Activated B cell treated with CpG ODN at 0.5 μM for 24 hours (primary cell): ENCODE data around the gene MYBL2. TPM values are rescaled to one million over a fixed set of nuclear protein-coding genes. Genes with fewer than 3 reads are reported as not detected.

Experiments used
- ATAC-seq: fragments of 200-7000 bp; cut with Tn5 transposase; one replicate; pipeline ENCODE4 v1.10.0; 2021; ENCODE audit warnings: low read depth, mild to moderate bottlenecking, moderate library complexity
- CTCF ChIA-PET: fragments of 350-600 bp; sonication (Branson Sonifier 250); formaldehyde crosslinking; loops from one replicate; lab custom pipeline; 2021; ENCODE audit warnings: antibody characterized with exemption; lab: Charles Lee
- POLR2A ChIA-PET: fragments of 350-600 bp; sonication (Branson Sonifier 250); formaldehyde crosslinking; loops from one replicate; lab custom pipeline; 2021; ENCODE audit warnings: antibody characterized with exemption; lab: Charles Lee
- DNase-seq: peaks from one replicate; pipeline ENCODE4 v3.0.0; 2022
- H3K27ac Mint-ChIP-seq: one replicate; pipeline ENCODE4 v1.8.0; 2020; ENCODE audit warnings: mixed read lengths
- H3K27me3 Mint-ChIP-seq: one replicate; pipeline ENCODE4 v1.8.0; 2021; ENCODE audit warnings: mixed read lengths
- H3K36me3 Mint-ChIP-seq: one replicate; pipeline ENCODE4 v1.8.0; 2021; ENCODE audit warnings: low read depth, mixed read lengths
- H3K4me1 Mint-ChIP-seq: one replicate; pipeline ENCODE4 v1.8.0; 2021; ENCODE audit warnings: mixed read lengths
- H3K4me3 Mint-ChIP-seq: one replicate; pipeline ENCODE4 v1.8.0; 2020; ENCODE audit warnings: mild to moderate bottlenecking, mixed read lengths
- H3K9me3 Mint-ChIP-seq: one replicate; pipeline ENCODE4 v1.8.0; 2020; ENCODE audit warnings: mixed read lengths
- CTCF ChIP-seq: fragments of 200-600 bp; IDR thresholded peaks from one replicate; pipeline ENCODE4 v1.8.0; 2022; ENCODE audit warnings: antibody characterized with exemption, mild to moderate bottlenecking
- intact Hi-C: fragments of 100-400 bp; cut with micrococcal nuclease; formaldehyde crosslinking; loops from one replicate; pipeline ENCODE4 v1.15.1; 2024
- total RNA-seq: library from RNA; stranded (reverse); gene quantifications from 2 replicates; pipeline ENCODE4 v1.2.3, GENCODE V29; 2022

Gene MYBL2
- total RNA-seq, 1 donor from 2014 or later, result 102 TPM

GRCh38 chr20:43748274-43748673 is 81.4 kb downstream of the MYBL2 start:
- ChIA-PET POLR2A (interaction anchor here (0.7 to 0.8 kb wide), 2 partner anchors 192 to 335 kb away, joined by 3 to 5 read pairs; no protein-coding TSS in a partner anchor), CTCF (interaction anchor here (1.2 to 5.5 kb wide), 4 partner anchors 20 to 442 kb away, joined by 3 to 91 read pairs (median 12); no protein-coding TSS in a partner anchor)
- no peak for TF ChIP-seq CTCF
- ATAC-seq, result no peak
- peaks cover 41% of the 10 kb centered on the region for H3K4me1 Mint-ChIP-seq
- H3K36me3 Mint-ChIP-seq, result no peaks in the 10 kb centered on the region
- no peaks in the 10 kb centered on the region for H3K9me3 Mint-ChIP-seq
- H3K27me3 Mint-ChIP-seq, result no peaks in the 10 kb centered on the region
- no peak overlapping the region for H3K4me3 Mint-ChIP-seq
- H3K27ac Mint-ChIP-seq, result peak overlapping the region; percentile 35
- intact Hi-C loops, result no loop called here
- DNase-seq, result no peak

DNA sequence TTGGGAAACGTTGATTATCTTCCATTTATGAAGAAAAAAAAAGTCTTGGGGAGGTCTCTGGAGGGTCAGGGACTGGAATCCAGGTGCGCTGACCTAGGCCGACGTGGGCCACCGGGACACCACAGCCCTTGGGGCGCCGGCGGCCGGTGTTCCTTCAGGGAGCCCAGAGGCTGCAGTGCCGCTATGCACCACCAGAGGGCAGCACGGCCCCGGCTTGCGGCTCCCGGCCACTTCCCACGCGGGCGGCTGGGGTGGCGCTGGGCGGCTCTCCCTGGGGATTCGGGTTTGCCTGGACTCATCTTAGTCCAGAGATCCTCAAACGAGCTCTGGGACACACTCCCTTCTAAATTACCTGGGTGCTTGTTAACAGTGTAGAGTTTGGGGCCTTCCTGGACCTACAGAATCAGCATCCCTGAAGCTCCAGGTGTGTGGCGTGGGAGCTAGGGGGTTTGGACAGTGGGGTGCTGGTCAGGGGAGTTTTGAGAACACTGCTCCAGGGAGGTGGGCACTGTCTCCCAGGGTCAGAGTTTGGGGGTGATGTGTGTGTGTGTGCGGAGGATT is 82.9 kb downstream of the MYBL2 start:
- DNase-seq, result peak; percentile 90
- Mint-ChIP-seq H3K4me1 (peaks cover 44% of the 10 kb centered on the region), H3K4me3 (no peak overlapping the region), H3K27ac (peak overlapping the region; percentile 51), H3K36me3 (no peaks in the 10 kb centered on the region), H3K27me3 (no peaks in the 10 kb centered on the region), H3K9me3 (no peaks in the 10 kb centered on the region)
- intact Hi-C loops, result loop anchor here (1.0 to 5.0 kb wide), 5 partner anchors 90 to 457 kb away; no protein-coding TSS in a partner anchor
- ChIA-PET POLR2A (interaction anchor here (0.5 to 3.6 kb wide), 10 partner anchors 13 to 331 kb away, joined by 3 to 33 read pairs (median 8); partner anchors contain the start of gene SRSF6), CTCF (interaction anchor here (0.6 to 5.5 kb wide), 17 partner anchors 12 to 441 kb away, joined by 3 to 91 read pairs (median 4); no protein-coding TSS in a partner anchor)
- peak; percentile 19 for ATAC-seq
- peak; percentile 76 for TF ChIP-seq CTCF

DNA sequence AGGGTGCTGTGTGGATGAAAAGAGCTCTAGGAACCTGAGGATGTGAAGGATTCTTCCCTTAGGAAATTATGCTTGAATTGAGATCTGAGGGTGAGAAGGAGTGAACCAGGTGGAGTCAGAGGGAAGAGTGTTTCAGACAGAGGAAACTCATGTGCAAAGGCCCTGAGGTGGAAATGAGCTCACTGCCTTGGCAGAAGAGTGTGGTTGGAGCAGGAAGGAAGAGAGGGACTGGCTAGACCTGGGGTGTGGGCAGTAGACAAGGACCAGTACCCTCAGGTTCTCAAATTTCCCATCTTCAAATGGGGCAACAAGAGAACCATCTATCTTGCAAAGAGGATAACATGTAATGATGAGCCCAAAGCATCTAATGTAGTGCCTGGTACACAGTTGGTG is 83.9 kb downstream of the MYBL2 start:
- H3K27ac Mint-ChIP-seq, result peak overlapping the region; percentile 91
- no peak for TF ChIP-seq CTCF
- no peak for ATAC-seq
- intact Hi-C loops, result loop anchor here (1.0 to 5.0 kb wide), 7 partner anchors 14 to 457 kb away; no protein-coding TSS in a partner anchor
- H3K9me3 Mint-ChIP-seq, result no peaks in the 10 kb centered on the region
- no peak for DNase-seq
- H3K4me1 Mint-ChIP-seq, result peaks cover 36% of the 10 kb centered on the region
- ChIA-PET POLR2A (interaction anchor here (0.6 to 3.6 kb wide), 24 partner anchors 14 to 1135 kb away, joined by 3 to 33 read pairs (median 4); partner anchors contain the start of genes FITM2, OSER1, SRSF6 and YWHAB), CTCF (interaction anchor here (0.7 to 5.5 kb wide), 18 partner anchors 12 to 560 kb away, joined by 3 to 91 read pairs (median 3); partner anchors contain the start of gene FITM2)
- no peaks in the 10 kb centered on the region for H3K27me3 Mint-ChIP-seq
- no peak overlapping the region for H3K4me3 Mint-ChIP-seq
- H3K36me3 Mint-ChIP-seq, result no peaks in the 10 kb centered on the region

- peak overlapping the region; percentile 47 for H3K4me3 Mint-ChIP-seq
- POLR2A ChIA-PET, result interaction anchor here (0.6 to 3.6 kb wide), 28 partner anchors 10 to 1134 kb away, joined by 3 to 33 read pairs (median 3); partner anchors contain the start of genes FITM2, OSER1, SRSF6 and YWHAB
- peaks cover 36% of the 10 kb centered on the region for H3K4me1 Mint-ChIP-seq
- no peaks in the 10 kb centered on the region for H3K9me3 Mint-ChIP-seq
- CTCF ChIA-PET, result interaction anchor here (0.7 to 5.5 kb wide), 14 partner anchors 12 to 559 kb away, joined by 3 to 91 read pairs (median 4); partner anchors contain the start of gene FITM2
- no peak for TF ChIP-seq CTCF
- DNase-seq (peak; percentile 36), ATAC-seq (peak; percentile 80)
- peak overlapping the region; percentile 91 for H3K27ac Mint-ChIP-seq
- H3K27me3 Mint-ChIP-seq, result no peaks in the 10 kb centered on the region
- H3K36me3 Mint-ChIP-seq, result no peaks in the 10 kb centered on the region
- intact Hi-C loops, result loop anchor here (1.0 to 5.0 kb wide), 6 partner anchors 15 to 456 kb away; no protein-coding TSS in a partner anchor
These were observed 84.5 kb downstream of the MYBL2 start for GRCh38 chr20:43751167-43752050.
